Activated CD4-positive, alpha-beta memory T cell treated with anti-CD3 and anti-CD28 coated beads for 36 hours (primary cell): ENCODE data around the gene GPC1. TPM values are rescaled to one million over a fixed set of nuclear protein-coding genes. Genes with fewer than 3 reads are reported as not detected.

Experiments used
- CTCF ChIA-PET: fragments of 350-600 bp; sonication (Branson Sonifier 250); formaldehyde crosslinking; loops from one replicate; lab custom pipeline; 2021; ENCODE audit warnings: antibody characterized with exemption, inconsistent platforms; lab: Charles Lee
- POLR2A ChIA-PET: fragments of 350-600 bp; sonication (Branson Sonifier 250); formaldehyde crosslinking; loops from one replicate; lab custom pipeline; 2021; ENCODE audit warnings: antibody characterized with exemption; lab: Charles Lee
- DNase-seq: peaks from one replicate; pipeline ENCODE4 v3.0.0-alpha.2; 2020
- H3K27ac Mint-ChIP-seq: one replicate; pipeline ENCODE4 v1.8.0; 2021; ENCODE audit warnings: mixed read lengths
- H3K27me3 Mint-ChIP-seq: one replicate; pipeline ENCODE4 v1.8.0; 2021; ENCODE audit warnings: mixed read lengths
- H3K36me3 Mint-ChIP-seq: one replicate; pipeline ENCODE4 v1.8.0; 2021; ENCODE audit warnings: mixed read lengths
- H3K4me1 Mint-ChIP-seq: one replicate; pipeline ENCODE4 v1.8.0; 2021; ENCODE audit warnings: low read depth, mixed read lengths
- H3K4me3 Mint-ChIP-seq: one replicate; pipeline ENCODE4 v1.8.0; 2021; ENCODE audit warnings: mild to moderate bottlenecking, mixed read lengths
- H3K9me3 Mint-ChIP-seq: one replicate; pipeline ENCODE4 v1.8.0; 2021; ENCODE audit warnings: mixed read lengths
- intact Hi-C: fragments of 100-400 bp; cut with micrococcal nuclease; formaldehyde crosslinking; loops from one replicate; pipeline ENCODE4 v1.15.1; 2023
- total RNA-seq, 2 experiments: library from RNA; stranded (reverse); gene quantifications; one replicate each; pipeline ENCODE4 v1.2.3, GENCODE V29; 2021

Gene GPC1
- total RNA-seq, 2 experiments from 2014 or later, result 4.7 to 4.9 TPM

- Mint-ChIP-seq H3K4me1 (peaks cover 2% of the 10 kb centered on the region), H3K36me3 (no peaks in the 10 kb centered on the region), H3K27ac (no peak overlapping the region), H3K27me3 (peaks cover 26% of the 10 kb centered on the region), H3K9me3 (no peaks in the 10 kb centered on the region), H3K4me3 (no peak overlapping the region)
- no peak for DNase-seq
- intact Hi-C loops, result no loop called here
- ChIA-PET POLR2A (no interaction called here), CTCF (no interaction called here)
These were observed 11.9 kb downstream of the GPC1 start for GRCh38 chr2:240447331-240447730.

GRCh38 chr2:240447934-240448333 is 12.5 kb downstream of the GPC1 start:
- ChIA-PET CTCF (no interaction called here), POLR2A (no interaction called here)
- Mint-ChIP-seq H3K9me3 (no peaks in the 10 kb centered on the region), H3K27ac (no peak overlapping the region), H3K36me3 (no peaks in the 10 kb centered on the region), H3K4me3 (no peak overlapping the region), H3K4me1 (peaks cover 2% of the 10 kb centered on the region), H3K27me3 (peaks cover 26% of the 10 kb centered on the region)
- no peak for DNase-seq
- intact Hi-C loops, result no loop called here

DNA sequence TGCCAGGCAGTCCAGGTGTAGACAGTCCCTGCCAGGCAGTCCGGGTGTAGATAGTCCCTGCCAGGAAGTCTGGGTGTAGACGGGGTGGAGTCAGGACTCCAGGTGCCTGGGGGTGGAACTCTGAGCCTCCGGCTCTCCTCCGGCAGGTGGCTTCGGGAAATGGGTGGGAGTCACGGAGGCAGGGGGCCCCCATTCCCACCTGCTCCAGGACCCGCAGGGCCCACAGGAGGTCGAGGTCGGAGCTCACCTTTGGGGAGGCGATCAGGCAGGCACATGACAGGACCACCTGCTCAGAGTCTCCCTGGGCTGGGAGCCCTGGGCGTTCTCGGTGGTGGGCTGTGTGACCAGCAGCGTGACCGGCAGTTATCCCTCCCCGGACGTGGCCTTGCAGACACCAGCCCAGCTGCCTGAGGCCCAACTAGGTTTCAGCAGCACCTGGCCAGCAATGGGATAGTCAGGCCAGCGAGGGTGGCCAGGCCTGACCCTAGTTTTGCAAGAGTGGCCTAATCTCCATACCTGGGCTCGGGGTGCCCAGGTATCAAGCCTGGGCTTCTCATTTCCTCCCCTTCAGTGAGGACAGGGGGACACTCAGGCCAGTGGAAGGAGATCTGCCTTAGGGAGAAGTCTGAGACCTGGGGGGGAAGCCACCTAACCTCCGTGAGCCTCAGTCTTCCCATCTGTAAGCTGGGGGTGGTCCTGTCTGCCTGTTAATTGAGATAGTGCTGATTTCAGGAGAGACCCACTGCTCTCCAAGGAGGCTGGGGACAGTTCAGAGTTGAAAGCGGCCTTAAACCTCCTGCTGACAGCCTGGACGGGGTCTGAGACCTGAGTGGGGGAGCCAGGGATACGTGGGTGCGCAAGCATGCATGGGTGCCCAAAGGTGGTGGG is 13.2 kb downstream of the GPC1 start:
- intact Hi-C loops, result no loop called here
- no peaks in the 10 kb centered on the region for H3K9me3 Mint-ChIP-seq
- no peak overlapping the region for H3K4me3 Mint-ChIP-seq
- DNase-seq, result no peak
- ChIA-PET CTCF (no interaction called here), POLR2A (no interaction called here)
- H3K27me3 Mint-ChIP-seq, result peaks cover 26% of the 10 kb centered on the region
- H3K36me3 Mint-ChIP-seq, result no peaks in the 10 kb centered on the region
- no peak overlapping the region for H3K27ac Mint-ChIP-seq
- peaks cover 2% of the 10 kb centered on the region for H3K4me1 Mint-ChIP-seq

- H3K36me3 Mint-ChIP-seq, result no peaks in the 10 kb centered on the region
- CTCF ChIA-PET, result no interaction called here
- H3K4me3 Mint-ChIP-seq, result no peak overlapping the region
- DNase-seq, result no peak
- peaks cover 37% of the 10 kb centered on the region for H3K27me3 Mint-ChIP-seq
- peaks cover 12% of the 10 kb centered on the region for H3K4me1 Mint-ChIP-seq
- no peaks in the 10 kb centered on the region for H3K9me3 Mint-ChIP-seq
- no peak overlapping the region for H3K27ac Mint-ChIP-seq
- POLR2A ChIA-PET, result no interaction called here
- intact Hi-C loops, result no loop called here
These were observed 14.5 kb downstream of the GPC1 start for GRCh38 chr2:240449764-240450531.

- CTCF ChIA-PET, result no interaction called here
- H3K9me3 Mint-ChIP-seq, result no peaks in the 10 kb centered on the region
- intact Hi-C loops, result no loop called here
- no peak overlapping the region for H3K4me3 Mint-ChIP-seq
- peaks cover 40% of the 10 kb centered on the region for H3K27me3 Mint-ChIP-seq
- no peak for DNase-seq
- H3K36me3 Mint-ChIP-seq, result no peaks in the 10 kb centered on the region
- POLR2A ChIA-PET, result no interaction called here
- H3K27ac Mint-ChIP-seq, result no peak overlapping the region
- H3K4me1 Mint-ChIP-seq, result peaks cover 13% of the 10 kb centered on the region
These were observed 15.2 kb downstream of the GPC1 start for GRCh38 chr2:240450532-240451107.

DNA sequence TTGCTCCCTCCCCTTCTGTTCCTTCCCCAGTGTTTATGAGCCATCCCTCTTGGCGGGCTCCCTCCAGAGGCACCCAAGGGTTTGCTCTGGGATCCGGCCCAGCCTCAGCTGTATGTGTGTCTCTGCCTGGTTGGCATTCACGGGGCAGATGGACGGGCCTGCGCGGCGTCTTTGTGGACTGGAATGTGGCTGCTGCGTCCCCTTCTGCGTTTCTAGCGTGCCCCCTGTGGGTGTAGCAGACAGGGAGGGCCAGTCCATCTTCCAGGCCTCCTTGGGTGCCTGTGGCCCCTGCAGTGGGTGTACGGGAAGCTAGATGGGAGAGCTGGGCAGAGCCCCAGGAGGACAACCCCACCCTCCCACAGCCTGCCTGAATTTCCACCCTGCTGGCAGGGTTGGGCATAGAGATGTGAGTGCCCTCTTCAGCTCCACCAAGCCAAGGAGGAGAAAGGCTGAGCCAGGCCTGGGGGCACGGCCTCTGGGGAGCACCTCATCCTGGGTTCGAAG is 15.7 kb downstream of the GPC1 start:
- DNase-seq, result no peak
- Mint-ChIP-seq H3K9me3 (no peaks in the 10 kb centered on the region), H3K27me3 (peaks cover 40% of the 10 kb centered on the region), H3K36me3 (no peaks in the 10 kb centered on the region), H3K27ac (no peak overlapping the region), H3K4me3 (no peak overlapping the region), H3K4me1 (peaks cover 13% of the 10 kb centered on the region)
- POLR2A ChIA-PET, result no interaction called here
- intact Hi-C loops, result no loop called here
- CTCF ChIA-PET, result no interaction called here

GRCh38 chr2:240451791-240452461 is 16.5 kb downstream of the GPC1 start:
- H3K27ac Mint-ChIP-seq, result no peak overlapping the region
- ChIA-PET POLR2A (no interaction called here), CTCF (no interaction called here)
- no peak overlapping the region for H3K4me3 Mint-ChIP-seq
- DNase-seq, result no peak
- H3K9me3 Mint-ChIP-seq, result no peaks in the 10 kb centered on the region
- intact Hi-C loops, result no loop called here
- H3K36me3 Mint-ChIP-seq, result no peaks in the 10 kb centered on the region
- peaks cover 44% of the 10 kb centered on the region for H3K27me3 Mint-ChIP-seq
- peaks cover 13% of the 10 kb centered on the region for H3K4me1 Mint-ChIP-seq

- H3K27me3 Mint-ChIP-seq, result peaks cover 44% of the 10 kb centered on the region
- no peak for DNase-seq
- no peaks in the 10 kb centered on the region for H3K36me3 Mint-ChIP-seq
- no peaks in the 10 kb centered on the region for H3K9me3 Mint-ChIP-seq
- intact Hi-C loops, result no loop called here
- ChIA-PET CTCF (no interaction called here), POLR2A (no interaction called here)
- H3K4me1 Mint-ChIP-seq, result peaks cover 13% of the 10 kb centered on the region
- no peak overlapping the region for H3K27ac Mint-ChIP-seq
- H3K4me3 Mint-ChIP-seq, result no peak overlapping the region
These were observed 17.2 kb downstream of the GPC1 start for GRCh38 chr2:240452462-240453256.

DNA sequence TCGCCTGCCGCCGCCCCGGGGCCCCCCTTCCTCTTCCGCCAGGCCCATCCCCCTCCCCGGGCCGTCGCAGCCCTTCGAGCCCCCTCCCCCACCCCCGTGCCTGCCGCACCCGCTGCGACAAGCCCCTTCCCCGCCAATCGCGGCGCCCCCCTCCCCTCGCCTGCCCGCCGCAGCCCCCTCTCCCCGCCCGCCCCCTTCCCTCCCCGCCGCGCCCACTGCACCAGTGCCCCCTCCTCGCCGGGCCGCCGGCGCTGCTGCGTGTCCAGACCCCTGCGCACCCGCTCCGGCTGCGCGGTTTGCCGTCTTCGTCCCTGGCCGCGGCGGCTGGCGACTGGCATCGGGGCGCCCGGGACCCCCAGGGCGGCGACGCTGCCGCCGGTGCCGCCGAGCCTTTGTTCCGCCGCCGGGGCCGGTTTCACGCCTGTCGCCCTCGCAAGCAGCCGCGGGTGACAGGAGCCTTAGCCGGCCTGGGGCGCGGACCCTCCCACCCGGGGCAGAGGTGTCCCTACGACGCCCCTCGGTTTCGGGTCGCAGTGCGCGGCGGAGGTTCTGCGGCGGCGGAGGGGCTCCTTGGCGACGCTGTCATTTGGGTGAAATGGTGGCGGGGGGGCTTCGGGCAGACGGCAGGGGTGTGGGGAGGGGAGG is 18.1 kb downstream of the GPC1 start:
- CTCF ChIA-PET, result no interaction called here
- Mint-ChIP-seq H3K27ac (no peak overlapping the region), H3K36me3 (no peaks in the 10 kb centered on the region), H3K27me3 (peaks cover 44% of the 10 kb centered on the region), H3K9me3 (no peaks in the 10 kb centered on the region), H3K4me3 (peak overlapping the region; percentile 16), H3K4me1 (peaks cover 13% of the 10 kb centered on the region)
- DNase-seq, result no peak
- intact Hi-C loops, result no loop called here
- POLR2A ChIA-PET, result no interaction called here

DNA sequence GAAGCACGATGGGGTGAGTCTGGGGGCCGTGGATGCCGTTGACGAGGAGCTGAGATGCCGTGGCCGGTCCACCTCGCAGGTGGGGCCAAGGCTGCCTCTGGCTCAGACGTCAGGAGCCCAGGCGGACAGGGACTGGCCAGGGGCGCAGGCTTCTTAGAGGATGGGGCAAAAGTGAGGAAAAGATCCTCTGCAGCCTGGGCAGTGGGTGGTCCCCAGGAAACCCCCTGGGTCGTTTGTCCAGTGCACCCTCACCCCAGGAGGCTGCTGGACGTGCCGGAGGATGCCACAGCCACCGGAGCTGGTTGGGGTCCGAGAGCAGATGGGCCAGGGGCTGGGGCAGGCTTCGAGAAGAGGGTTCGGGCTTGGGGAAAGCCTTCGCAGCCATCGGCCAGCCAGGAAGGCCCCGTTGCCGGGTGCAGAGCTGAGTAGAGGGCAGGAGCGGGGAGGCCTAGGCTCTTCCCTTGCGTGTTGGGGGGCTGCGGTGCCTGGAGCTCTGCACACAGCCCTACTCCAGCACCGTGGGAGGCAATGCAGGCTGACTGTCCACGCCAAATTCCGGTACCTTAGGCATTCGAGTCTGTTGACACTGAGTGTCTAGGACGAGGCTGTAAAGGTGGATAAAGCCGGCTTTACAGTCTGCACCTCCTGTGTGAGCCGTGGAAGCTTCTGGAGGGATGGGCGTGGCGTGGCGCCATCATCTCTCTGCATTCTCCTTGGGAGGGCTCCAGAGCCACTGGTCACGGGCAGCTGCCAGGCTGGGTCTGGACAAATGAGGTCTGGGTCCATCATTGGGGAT is 18.8 kb downstream of the GPC1 start:
- Mint-ChIP-seq H3K4me3 (peak overlapping the region; percentile 16), H3K9me3 (no peaks in the 10 kb centered on the region), H3K27ac (no peak overlapping the region), H3K27me3 (peaks cover 43% of the 10 kb centered on the region), H3K36me3 (no peaks in the 10 kb centered on the region), H3K4me1 (peaks cover 13% of the 10 kb centered on the region)
- intact Hi-C loops, result no loop called here
- ChIA-PET POLR2A (no interaction called here), CTCF (no interaction called here)
- DNase-seq, result no peak
